ENCODE measurements around the gene ACACB. TPM values are rescaled to one million over a fixed set of nuclear protein-coding genes. Genes with fewer than 3 reads are reported as not detected.

Gene ACACB
- polyA plus RNA-seq, 2 of the 4 experiments (the other 2 are of a cell fraction): 6.8 to 7.6 TPM

GRCh38 chr12:109150124-109150640 is 33.8 kb downstream of the ACACB start (continued):
- TF ChIP-seq CHD4 (IDR thresholded peaks at IDR 0.05; ENCODE audit: borderline replicate concordance) (no peak), MYC (IDR thresholded peaks at IDR 0.05; ENCODE audit: borderline replicate concordance, low read length) (no peak), MAZ (IDR thresholded peaks at IDR 0.05; ENCODE audit: borderline replicate concordance, low read depth, low read length) (no peak), RCOR1 (IDR thresholded peaks at IDR 0.05; ENCODE audit: low read depth, low read length) (no peak), HOXA7 (CRISPR knock-in tag; IDR thresholded peaks at IDR 0.05) (no peak)

GRCh38 chr12:109151457-109151856 is 35.1 kb downstream of the ACACB start:
- no peak for ATAC-seq
- CTCF ChIA-PET: interaction anchor here (0.6 to 1.3 kb wide), 3 partner anchors 28 to 51 kb away, joined by 3 to 4 read pairs (median 3); no protein-coding TSS in a partner anchor
- no peak for DNase-seq (ENCODE audit: low read depth in 1 of 2, low spot score in 1 of 2)
- no peak for FAIRE-seq
- Histone ChIP-seq H3K9me3 (no peaks in the 10 kb centered on the region), H3K4me3 (no peak overlapping the region), H3K4me2 (no peak overlapping the region), H3K27ac (no peak overlapping the region), H3K4me1 (peaks cover 6% of the 10 kb centered on the region; the same call in 2 of the 3 replicates)
- WGBS (ENCODE audit: missing lambda C conversion rate): 77% methylated on average over 4 of the region's 4 CpGs
- no peak for TF ChIP-seq ZC3H11A (IDR thresholded peaks at IDR 0.05)
- TF ChIP-seq RNF2 (IDR thresholded peaks at IDR 0.05; ENCODE audit: borderline replicate concordance, low read depth): no peak
- TF ChIP-seq KDM5A (IDR thresholded peaks at IDR 0.05): no peak
- no peak for TF ChIP-seq E2F6 (IDR thresholded peaks at IDR 0.05; ENCODE audit: borderline replicate concordance, low read depth)
- TF ChIP-seq POLR2AphosphoS2 (conservative IDR thresholded peaks at IDR 0.05; ENCODE audit: low read length): no peak
- TF ChIP-seq PBX3 (IDR thresholded peaks at IDR 0.05): no peak
- no peak for TF ChIP-seq HOXA7 (CRISPR knock-in tag; IDR thresholded peaks at IDR 0.05)
- TF ChIP-seq FOSL2 (IDR thresholded peaks at IDR 0.05): no peak
- no peak for TF ChIP-seq FOSL2 (CRISPR knock-in tag; IDR thresholded peaks at IDR 0.05)
- no peak for TF ChIP-seq EHMT2 (IDR thresholded peaks at IDR 0.05; ENCODE audit: low read depth)
- no peak for TF ChIP-seq EP300 (IDR thresholded peaks at IDR 0.05)
- no peak for TF ChIP-seq MAX (IDR thresholded peaks at IDR 0.05)
- POLR2A ChIA-PET: no interaction called here

GRCh38 chr12:109153821-109154441 is 37.5 kb downstream of the ACACB start:
- peak overlapping the region; percentile 24 to 90; a peak in 4 of 6 replicates for H3K27ac ChIP-seq

More at GRCh38 chr12:109153821-109154441, 37.5 kb downstream of the ACACB start:
- ATAC-seq (peak; percentile 1 to 35; a peak in 4 of 6 replicates), DNase-seq (ENCODE audit: low read depth in 1 of 2, low spot score in 1 of 2) (peak in 1 of 2 experiments; percentile 23), FAIRE-seq (no peak)
- Histone ChIP-seq H3K4me1 (peaks cover 6% of the 10 kb centered on the region; the same call in 2 of the 3 replicates), H3K4me3 (peak overlapping the region; percentile 61), H3K4me2 (peak overlapping the region; percentile 78), H3K9me3 (no peaks in the 10 kb centered on the region)
- WGBS (ENCODE audit: missing lambda C conversion rate): 45% methylated on average over 18 of the region's 18 CpGs
- ChIA-PET POLR2A (interaction anchor here (0.6 to 1.6 kb wide), 8 partner anchors 9 to 780 kb away, joined by 3 to 7 read pairs (median 4); no protein-coding TSS in a partner anchor), CTCF (interaction anchor here (1.5 kb wide), 1 partner anchor 20 kb away, joined by 4 read pairs; no protein-coding TSS in a partner anchor)
- TF ChIP-seq CEBPB (IDR thresholded peaks at IDR 0.05): no peak
- no peak for TF ChIP-seq HES2 (IDR thresholded peaks at IDR 0.05)
- TF ChIP-seq RFX5 (IDR thresholded peaks at IDR 0.05): no peak
- no peak for TF ChIP-seq PBX3 (IDR thresholded peaks at IDR 0.05)
- no peak for TF ChIP-seq JUNB (IDR thresholded peaks at IDR 0.05)
- no peak for TF ChIP-seq JUN (IDR thresholded peaks at IDR 0.05)
- no peak for TF ChIP-seq HOXB13 (CRISPR knock-in tag; IDR thresholded peaks at IDR 0.05; ENCODE audit: low read depth)
- TF ChIP-seq RNF2 (IDR thresholded peaks at IDR 0.05; ENCODE audit: borderline replicate concordance, low read depth): no peak
- TF ChIP-seq RAD21 (conservative IDR thresholded peaks at IDR 0.05 in 1 of 2, IDR thresholded peaks at IDR 0.05 in 1 of 2): no peak
- no peak for TF ChIP-seq FOSL2 (IDR thresholded peaks at IDR 0.05)
- no peak for TF ChIP-seq FOSL2 (CRISPR knock-in tag; IDR thresholded peaks at IDR 0.05)
- no peak for TF ChIP-seq GATA3 (IDR thresholded peaks at IDR 0.05; ENCODE audit: borderline replicate concordance)
- no peak for TF ChIP-seq RCOR1 (IDR thresholded peaks at IDR 0.05; ENCODE audit: low read depth, low read length)
- no peak for TF ChIP-seq MAZ (IDR thresholded peaks at IDR 0.05; ENCODE audit: borderline replicate concordance, low read depth, low read length)
- TF ChIP-seq NFE2L2 (conservative IDR thresholded peaks at IDR 0.05; ENCODE audit: low read length): no peak
- TF ChIP-seq ZFP36 (IDR thresholded peaks at IDR 0.05; ENCODE audit: borderline replicate concordance, partially characterized antibody): no peak
